Medulla oblongata (tissue), 1 donor: ENCODE measurements around the gene TNP2.

ENCODE experiments used
- DNase-seq: peaks from one replicate; pipeline ENCODE4 v3.0.0-alpha.2; 2015; ENCODE audit errors: extremely low spot score

The TNP2 gene

DNA sequence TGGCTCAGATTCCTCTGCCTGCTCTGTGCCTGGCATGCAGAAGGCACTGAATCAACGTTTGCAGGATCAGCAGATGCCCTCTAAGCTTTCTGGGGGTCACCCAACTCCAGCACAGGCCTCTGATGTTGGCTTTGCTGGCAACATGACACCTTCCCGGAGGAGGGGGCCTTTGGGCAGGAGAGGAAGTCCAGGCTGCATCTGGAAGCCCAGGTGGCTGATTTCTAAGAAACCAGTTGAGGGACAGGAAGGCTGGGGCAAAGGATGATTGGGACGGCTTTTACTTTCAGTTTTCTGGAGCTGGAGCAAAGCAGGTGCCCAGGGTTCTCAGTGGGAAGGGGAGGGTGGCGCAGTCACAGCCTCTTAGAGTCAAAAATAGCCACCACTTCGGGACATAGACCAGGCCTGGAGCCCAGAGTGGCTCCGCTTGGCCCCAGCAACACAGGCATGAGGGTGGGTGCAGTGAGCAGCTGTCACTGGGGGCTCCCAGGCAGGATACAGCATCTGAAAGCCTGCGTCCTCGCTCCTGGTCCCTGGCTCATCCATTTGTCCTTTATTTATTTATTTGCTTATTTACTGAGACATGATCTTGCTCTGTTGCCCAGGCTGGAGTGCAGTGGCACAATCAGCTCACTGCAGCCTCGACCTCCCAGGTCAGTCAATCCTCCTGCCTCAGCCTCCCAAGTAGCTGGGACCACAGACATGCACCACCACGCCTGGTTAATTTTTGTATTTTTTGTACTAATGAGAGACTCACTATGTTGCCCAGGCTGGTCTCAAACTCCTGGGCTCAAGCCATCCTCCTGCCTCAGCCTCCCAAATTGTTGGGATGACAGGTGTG lies 28.3 kb downstream of the TNP2 start:
- DNase-seq = no peak

DNA sequence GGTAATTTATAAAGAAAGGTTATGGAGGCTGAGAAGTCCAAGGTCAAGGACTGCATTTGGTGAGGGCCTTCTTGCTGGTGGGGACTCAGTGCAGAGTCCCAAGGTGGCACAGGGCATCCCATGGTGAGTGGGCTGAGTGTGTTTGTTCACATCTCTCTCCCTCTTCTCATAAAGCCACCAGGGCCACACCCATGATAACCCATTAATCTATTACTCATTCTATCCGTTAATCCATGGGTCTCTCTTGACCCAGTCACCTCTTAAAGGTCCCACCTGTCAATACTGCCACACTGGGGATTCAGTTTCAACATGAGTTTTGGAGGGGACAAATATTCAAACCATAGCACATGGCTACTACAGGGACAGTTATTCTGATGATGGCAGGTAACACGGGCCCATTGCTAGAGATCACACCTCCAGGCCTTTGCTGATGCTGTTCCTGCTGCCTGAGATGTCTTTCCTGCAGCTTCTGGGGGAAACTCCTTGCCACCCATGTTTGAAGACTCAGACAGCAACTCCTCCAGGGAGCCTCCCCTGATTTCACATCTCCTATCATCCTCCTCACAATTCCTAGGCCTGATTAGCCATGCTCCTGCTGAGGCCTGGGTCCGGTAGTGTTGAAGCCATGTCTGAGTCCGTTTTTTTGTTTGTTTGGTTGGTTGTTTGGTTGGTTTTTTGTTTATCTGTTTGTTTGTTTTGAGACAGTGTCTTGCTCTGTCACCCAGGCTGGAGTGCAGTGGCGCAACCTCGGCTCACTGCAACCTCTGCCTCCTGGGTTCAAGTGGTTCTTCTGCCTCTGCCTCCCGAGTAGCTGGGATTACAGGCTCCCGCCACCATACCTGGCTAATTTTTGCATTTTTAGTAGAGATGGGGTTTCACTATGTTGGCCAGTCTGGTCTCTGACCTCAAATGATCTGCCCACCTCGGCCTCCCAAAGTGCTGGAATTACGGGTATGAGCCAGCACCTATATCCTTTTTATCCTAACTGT lies 29.2 kb downstream of the TNP2 start:
- DNase-seq = no peak

DNA sequence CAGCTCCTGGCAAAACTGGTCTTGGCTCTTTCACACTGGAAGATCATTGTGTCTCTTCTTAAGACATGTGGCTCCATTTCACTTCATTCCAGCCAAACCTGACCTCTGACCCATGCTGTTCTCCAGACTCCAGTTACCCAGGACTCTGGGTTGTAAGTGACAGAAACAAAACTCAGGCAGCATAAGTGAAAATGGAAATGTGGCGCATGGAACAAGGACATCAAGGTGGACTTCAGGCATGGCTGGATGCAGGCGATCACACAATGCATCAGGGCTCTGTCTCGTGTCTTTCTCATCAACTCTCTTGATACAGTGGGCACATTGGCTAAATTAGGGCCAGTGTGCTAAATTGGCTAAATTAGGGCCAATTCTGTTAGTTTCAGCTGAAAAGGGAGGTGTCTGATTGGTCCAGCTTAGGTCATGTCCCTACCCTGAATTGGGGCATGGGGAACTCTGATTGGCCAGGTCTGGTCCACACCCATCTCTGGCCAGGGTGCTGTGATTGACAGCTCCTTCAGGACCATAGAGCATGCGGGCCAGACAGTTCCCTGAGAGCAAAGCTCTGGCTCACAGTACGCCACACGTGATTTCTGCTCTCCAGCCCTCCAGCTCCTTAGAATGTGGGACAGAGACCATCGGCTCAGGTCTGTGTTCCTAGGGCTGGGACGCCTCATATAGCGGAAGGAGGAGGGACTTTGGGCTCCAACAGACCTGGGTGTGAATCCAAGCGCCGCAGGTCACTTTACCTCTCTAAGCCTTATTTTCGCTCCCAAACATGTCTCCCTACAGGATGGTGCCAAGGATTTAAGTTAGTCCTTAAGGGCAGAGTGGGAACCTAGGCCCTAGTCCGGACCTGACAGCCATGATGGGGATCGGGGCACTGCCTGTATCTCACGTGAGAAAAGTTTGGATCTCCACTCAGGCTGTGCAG lies 30.6 kb downstream of the TNP2 start:
- DNase-seq = no peak

DNA sequence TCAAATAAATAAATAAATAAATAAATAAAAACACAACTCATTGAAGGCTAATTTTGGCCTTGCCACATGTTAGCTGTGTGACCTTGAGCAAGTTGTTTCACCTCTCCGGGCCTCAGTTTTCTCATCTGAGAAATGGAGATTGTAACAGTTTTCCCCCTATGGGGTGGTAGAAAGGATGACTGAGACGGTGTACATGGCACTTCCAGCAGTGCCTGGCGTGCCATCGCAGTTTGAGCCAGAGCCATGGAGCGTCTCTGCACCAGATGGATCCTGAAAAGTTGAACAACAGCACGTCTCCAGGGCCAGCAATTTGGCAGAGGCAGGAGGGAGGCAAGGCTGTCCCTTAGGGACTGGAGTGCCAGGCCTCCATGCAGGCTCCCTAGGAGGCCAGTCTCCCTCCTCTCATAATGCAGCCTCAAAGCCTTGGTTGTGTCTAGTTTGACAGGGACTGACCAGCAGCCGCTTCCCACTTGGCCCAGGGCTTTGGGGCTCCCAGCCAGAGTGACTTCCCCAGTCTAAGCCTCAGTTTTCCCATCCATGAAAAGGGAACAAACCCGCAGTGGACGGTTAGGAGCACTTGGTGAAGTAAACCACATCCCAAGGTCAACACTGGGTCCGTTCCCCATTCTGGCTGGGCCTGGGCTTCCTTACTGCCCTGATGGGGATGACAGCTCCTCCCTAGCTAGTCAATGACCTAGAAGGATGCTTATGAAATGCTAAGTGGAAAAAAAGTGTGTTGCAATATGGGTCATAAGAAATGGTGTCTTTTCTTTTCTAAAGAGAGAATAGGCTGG lies 32.5 kb downstream of the TNP2 start:
- DNase-seq = no peak

DNA sequence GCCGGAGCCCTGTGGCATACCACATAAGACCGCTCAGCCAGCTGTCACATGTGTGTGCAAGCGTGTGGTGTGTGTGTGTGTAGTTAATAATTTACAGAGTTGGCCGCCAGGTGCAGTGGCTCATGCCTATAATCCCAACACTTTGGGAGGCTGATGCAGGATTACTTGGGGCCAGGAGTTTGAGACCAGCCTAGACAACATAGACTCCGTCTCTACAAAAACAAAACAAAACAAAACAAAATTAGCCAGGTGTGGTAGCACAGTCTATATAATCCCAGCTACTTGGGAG lies 33.5 kb downstream of the TNP2 start:
- DNase-seq = no peak

DNA sequence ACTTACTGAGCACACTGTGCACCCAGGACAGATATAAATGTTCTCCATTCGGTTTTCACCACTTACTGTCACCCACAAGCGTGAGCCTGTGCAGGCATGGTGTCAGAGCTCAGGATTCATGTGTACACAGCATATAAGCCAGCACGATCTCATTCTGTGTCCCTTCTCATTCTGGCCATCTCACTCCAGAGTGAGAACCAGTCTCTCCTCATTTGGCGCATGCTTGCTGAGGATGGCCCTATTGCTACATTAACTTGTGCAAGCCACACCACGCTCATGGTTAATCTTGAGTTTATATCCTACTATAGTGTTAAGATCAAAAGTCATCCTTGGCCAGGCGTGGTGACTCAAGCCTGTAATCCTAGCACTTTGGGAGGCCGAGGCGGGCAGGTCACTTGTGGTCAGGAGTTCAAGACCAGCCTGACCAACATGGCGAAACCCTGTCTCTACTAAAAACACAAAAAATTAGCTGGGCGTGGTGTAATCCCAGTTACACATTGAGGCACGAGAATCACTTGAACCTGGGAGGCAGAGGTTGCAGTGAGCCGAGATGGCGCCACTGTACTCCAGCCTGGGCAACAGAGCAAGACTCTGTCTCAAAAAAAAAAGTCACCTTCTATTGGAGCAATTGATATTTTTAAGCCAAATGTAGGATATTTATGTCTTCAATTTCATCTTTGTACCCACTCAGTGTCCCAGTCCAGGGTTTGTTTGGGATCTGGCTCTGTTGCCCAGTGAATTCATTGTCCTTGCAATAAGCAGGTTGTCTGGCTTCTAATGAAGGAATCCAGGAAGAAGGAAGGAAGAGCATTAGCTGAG lies 34.0 kb downstream of the TNP2 start:
- DNase-seq = no peak

DNA sequence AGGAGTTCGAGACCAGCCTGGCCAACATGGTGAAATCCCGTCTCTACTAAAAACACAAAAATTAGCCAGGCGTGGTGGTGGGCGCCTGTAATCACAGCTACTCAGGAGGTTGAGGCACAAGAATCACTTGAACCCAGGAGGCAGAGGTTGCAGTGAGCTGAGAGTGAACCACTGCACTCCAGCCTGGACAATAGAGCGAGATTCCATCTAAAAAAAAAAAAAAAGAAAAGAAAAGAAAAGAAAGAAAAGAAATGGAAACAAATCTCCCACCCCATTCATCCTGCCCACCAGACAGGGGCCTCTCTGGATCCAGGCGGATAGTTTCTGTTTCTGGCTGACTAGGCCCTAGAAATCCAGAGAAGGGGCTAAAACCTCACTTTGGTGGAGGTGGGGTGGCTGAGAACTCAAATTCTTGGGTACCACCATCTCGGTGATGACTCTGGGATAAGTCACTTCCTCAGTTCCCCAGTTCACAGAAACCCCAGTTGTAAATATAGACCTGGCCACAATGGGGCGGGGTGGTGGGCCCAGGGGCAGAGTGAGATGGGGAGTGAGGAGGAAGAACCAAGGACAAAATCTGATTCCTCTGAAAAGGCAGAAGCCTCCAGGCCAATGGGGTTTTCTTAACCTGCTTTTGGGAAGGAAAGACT lies 35.3 kb downstream of the TNP2 start:
- DNase-seq = no peak

DNA sequence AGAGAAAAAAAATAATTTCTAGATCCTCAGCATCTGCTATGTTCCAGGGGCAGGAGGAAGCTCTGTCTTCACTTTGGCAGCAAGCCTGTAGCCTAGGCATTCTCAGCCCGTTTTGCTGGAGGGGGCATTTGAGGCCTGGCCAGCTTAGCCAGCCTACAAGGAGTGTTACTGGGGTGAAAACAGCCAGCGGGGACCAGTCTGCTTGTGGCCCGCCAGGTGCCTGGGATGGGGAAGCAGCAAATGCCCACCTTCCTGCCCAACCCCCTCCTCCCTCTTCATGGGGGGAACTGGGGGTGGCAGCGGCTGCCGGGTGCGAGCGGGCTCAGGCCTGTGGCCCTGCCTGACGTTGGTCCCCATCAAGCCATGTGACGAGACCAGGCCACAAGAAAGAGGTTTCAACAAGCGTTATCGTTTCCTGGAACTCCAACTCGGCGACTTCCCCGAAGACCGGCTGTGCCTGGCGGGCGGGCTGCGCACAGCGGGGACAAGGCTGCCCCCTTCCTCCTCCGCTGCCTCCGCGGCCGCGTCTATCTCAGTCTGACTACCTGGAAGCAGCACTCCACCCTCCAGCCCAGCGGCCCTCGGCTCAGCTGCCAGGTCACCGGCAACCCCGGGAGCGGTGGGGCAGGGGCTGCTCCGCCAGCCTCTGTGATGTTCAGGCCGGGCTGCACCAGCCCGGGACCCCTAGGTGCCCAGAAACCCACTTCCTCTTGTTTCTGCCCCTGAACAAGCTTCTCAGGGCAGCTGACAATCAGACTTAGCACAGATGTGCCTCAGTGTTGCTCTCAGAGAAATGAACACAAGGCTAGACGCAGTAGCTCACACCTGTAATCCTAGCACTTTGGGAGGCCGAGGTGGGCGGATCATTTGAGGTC lies 36.0 kb downstream of the TNP2 start:
- peak; percentile 57 for DNase-seq

DNA sequence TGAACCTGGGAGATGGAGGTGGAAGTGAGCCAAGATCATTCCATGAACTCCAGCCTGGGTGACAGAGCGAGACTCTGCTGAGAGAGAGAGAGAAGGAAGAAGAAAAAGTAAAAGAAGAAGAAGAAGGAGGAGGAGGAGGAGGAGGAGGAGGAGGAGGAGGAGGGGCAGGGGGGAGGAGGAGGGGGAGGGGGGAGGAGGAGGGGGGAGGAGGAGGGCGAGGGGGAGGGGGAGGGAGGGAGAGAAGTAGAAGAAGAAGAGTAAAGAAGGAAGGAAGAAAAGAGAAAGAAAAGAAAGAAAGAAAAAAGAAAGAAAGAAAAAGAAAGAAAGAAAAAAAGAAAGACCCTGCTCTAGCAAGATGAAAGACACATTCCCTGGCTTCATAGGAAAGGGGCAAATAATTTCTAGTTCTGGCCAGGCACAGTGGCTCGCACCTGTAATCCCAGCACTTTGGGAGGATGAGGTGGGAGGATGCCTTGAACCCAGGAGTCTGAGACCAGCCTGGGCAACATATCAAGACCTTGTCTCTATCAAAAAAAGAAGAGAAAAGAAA lies 36.7 kb downstream of the TNP2 start:
- DNase-seq = no peak

DNA sequence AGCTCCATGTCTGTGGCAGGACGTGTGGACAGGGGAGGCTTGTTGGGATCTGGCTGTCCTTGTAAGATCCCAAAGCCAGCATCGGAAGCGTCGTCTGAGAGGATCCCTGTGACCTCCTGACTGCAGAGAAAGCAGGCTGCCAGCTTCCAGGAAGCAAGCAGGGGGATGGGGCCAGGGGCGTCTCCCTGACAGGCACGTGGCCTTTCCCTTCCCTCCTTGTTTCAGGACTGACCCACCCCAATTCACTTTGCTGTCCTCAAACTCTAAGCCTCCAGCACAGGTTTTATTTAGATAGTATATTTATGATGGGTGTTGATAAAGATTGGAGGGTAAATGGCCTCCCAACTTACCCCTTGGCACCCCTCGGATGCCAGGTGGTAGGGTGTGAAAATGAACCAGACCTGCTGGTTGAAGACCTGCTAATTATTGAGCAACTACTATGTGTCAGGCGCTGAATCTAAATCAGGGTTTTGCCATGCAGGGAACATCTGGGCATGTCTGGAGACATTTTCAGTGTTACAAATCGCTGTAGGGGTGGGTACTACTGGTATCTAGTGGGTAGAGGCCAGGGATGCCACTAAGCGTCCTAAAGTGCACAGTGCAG lies 37.7 kb downstream of the TNP2 start:
- no peak for DNase-seq

DNA sequence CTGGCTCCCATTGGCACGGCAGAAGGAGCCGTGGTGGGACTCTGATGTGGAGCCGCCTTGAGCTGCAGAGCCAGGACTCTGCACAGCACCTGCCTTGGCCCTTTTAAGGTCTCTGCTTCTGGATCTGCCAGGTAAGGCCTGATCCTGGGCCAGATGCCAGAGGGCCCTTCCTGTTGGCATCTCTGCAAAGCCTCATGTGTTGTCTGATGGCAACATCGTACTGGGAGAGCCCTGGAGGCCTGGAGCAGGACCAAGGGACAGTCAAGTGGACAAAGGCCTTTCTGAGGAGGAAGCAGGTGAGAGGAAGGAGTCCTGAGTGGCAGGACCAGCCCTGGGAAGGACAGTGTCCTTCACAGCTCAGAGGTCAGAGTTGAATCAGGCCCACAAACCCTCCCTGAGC lies 39.2 kb downstream of the TNP2 start:
- DNase-seq = no peak

DNA sequence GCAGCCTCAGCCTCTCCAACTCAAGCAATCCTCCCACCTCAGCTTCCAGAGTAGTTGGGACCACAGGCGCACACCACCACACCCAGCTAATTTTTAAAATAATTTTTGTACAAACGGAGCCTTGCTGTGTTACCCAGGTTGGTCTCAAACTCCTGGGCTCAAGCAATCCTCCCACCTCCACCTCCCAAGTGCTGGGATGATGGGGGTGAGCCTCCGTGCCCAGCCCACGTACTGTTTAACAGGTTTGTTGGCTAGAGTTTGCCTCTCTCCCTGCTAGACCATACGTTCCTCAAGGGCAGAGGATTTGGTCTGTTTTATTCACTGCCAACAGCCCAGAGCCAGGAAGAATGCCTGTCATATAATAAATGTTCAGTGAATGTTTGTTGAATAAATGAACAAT lies 39.7 kb downstream of the TNP2 start:
- DNase-seq = no peak

DNA sequence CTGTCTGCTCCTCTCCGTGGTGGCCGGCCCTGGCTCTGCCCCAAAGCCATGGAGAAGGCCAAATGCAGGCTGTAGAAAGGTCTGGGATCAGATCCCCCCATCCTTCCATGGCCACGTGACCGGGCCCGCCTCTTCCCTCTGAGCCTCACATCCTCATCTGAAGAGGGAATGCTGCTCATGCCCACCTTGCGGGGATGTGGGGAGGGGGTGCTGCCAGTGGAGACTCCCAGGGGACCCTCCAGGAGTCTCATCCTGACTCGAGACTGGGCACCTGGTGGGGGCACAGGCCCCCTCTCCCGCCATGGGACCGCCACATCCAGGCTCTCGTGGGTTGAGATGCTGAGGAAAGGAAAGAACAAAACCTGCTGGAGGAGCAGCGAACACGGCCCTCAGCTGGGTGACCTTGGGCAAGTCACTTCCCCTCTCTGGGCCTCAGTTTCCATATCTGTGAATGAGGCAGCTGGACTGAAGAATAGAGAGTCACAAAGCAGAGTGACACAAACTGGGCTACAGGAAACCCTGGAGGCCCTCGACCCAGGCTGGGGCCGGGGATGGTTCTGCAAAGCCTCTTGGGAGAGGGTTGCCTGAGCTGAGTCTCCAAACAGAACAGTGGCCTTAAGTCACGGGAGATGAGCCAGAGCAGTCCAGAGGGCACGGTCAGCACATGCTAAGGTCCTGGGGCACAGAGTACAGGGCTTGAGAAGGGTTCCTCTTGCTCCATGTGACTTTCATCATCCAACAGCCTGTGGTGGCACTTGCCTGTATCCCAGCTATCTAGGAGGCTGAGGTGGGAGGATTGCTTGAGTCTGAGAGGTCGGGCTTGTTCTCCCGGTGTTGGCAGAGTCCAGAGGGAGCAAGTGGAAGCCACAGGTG lies 43.2 kb downstream of the TNP2 start:
- DNase-seq = no peak

DNA sequence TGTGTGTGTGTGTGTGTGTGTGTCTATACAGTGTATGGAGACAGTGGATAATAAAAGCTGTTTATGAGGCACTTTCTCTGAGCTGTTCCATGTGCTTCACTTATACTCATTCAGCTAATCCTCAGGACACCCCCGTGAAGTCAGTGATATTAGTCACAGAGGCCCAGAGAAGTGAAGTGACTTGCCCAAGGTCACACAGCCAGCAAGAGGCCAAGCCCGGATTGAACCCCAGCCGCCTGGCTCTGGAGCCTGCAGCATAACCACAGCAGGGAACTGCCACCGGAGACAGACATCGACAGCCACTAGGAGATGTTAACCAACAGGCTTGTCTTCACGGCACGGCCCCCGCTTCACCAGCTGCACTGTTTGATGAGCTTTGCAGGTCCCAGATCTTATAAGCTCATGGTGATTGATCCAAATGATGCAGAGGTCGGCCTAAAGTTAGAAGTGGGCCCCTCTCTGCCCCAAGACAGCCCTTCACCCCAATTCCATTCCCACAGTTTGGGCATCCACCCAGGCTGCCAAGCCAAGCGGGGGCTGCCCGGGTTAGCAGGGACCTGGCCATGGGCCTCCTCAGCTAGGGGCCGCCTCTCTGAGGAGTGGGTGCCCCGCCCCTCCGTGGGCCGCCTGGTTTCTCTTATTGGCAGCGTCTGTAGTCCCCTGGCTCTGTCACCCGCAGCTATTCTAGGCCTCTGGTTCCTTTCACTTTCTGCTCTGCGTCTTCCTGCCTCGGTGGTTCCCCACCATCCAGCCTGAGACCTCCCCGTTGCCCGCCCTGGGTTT lies 44.0 kb downstream of the TNP2 start:
- no peak for DNase-seq

DNA sequence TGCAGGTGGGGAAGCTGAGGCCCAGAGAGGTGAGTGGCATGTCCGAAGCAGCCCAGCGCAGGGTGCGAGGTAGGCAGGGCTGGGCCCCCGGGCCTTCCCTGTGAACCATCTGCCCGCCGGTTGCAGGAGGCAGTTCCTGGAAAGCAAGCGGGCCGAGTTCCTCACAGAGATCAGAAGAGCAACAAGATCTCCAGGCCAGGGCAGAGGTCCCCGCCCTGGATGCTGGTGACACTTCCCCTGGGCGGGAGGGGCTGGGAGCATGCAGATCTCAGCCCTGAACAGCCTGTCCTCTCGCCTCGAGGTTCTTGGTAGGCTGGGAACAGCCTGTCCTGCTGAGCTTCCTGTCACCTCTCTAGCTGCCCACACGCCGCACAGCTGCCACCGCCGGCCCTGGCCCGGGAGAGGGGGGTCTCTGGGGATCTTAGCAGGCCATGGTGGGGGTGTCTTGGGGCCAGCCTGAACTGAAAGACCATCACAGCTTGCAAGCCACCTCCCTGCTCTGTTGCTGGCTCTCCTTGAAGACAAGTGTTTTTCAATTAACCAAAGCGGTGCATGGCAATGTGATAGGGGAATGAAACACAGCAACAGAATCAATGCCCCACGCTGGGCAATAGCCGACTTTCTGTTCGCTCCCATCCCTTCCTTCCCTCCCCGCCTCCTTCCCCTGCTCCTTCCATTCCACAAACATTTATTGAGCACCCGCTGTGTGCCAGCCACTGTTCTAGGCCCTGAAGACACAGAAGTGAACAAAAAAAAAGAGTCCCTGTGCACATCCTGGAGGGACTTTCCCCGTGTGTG lies 44.8 kb downstream of the TNP2 start:
- peak; percentile 21 for DNase-seq
